Stomach (tissue), 9 donors: Measurements from ENCODE around the gene SCLT1. TPM values are rescaled to one million over a fixed set of nuclear protein-coding genes. Genes with fewer than 3 reads are reported as not detected.

Source experiments
- DNase-seq, 2 donors: peaks; one replicate each; pipeline versions ENCODE4 v3.0.0 to v3.0.0-alpha.2; 2013 to 2019
- H3K27ac ChIP-seq, 5 donors: fragments of 200-600 bp in 4 of 5; sonication (generic) in 4 of 5; one replicate each; pipeline ENCODE4 v1.5.1; 2013 to 2019; ENCODE audit warnings: mild to moderate bottlenecking in 1 of 5, moderate library complexity in 1 of 5
- H3K27me3 ChIP-seq, 3 donors: fragments of 200-600 bp; sonication (generic); one replicate each; pipeline ENCODE4 v1.5.1; 2017 to 2019; ENCODE audit warnings: mixed run types in 1 of 3
- H3K36me3 ChIP-seq, 4 donors: fragments of 200-600 bp; sonication (generic); 1 replicate in 3 of 4; 2 replicates in 1 of 4; pipeline ENCODE4 v1.5.1; 2016 to 2019
- H3K4me1 ChIP-seq, 4 donors: fragments of 200-600 bp; sonication (generic); one replicate each; pipeline ENCODE4 v1.5.1; 2016 to 2019
- H3K4me3 ChIP-seq, 4 donors: fragments of 200-600 bp; sonication (generic) in 3 of 4; one replicate each; pipeline ENCODE4 v1.5.1; 2016 to 2019; ENCODE audit warnings: mild to moderate bottlenecking in 1 of 4
- H3K9me3 ChIP-seq, 4 donors: fragments of 200-600 bp; sonication (generic); one replicate each; pipeline ENCODE4 v1.5.1; 2016 to 2019
- EP300 ChIP-seq: sonication (generic); formaldehyde crosslinking; IDR thresholded peaks from one replicate; pipeline ENCODE4 v1.6.1; 2017; ENCODE audit warnings: antibody characterized with exemption
- POLR2A ChIP-seq, 4 donors: fragments of 450-650 bp; IDR thresholded peaks; one replicate each; pipeline ENCODE4 v1.6.1; 2016; ENCODE audit warnings: antibody characterized with exemption in 4 of 4, control low read depth in 2 of 4, mild to moderate bottlenecking in 1 of 4, moderate library complexity in 1 of 4
- POLR2AphosphoS5 ChIP-seq, 3 donors: sonication (generic); formaldehyde crosslinking; IDR thresholded peaks; one replicate each; pipeline ENCODE4 v1.6.1; 2016; ENCODE audit warnings: antibody characterized with exemption in 3 of 3
- WGBS, 5 donors: extraction: QIAGEN DNeasy Blood & Tissue Kit in 3 of 5; methylation state at CpG; one replicate each; pipeline versions ENCODE4 v1.1.5 to v1.1.7; 2013 to 2018; 5-methylcytosine and 5-hydroxymethylcytosine counted together
- intact Hi-C: fragments of 100-400 bp; cut with DNase I; formaldehyde crosslinking; loops from one replicate; pipeline ENCODE4 v1.15.1; 2023; ENCODE audit warnings: low total_unique reads
- polyA plus RNA-seq, 3 donors: library from polyadenylated mRNA; stranded (reverse); fragments of 200-250 nt; gene quantifications; one replicate each; pipeline ENCODE4 v1.2.3, GENCODE V29; 2013
- total RNA-seq, 5 donors: library from RNA; depleted of rRNA; stranded (reverse); fragments of >200 nt; gene quantifications; one replicate each; pipeline versions ENCODE4 v1.1.0 to v1.2.3, GENCODE V29; 2014 to 2016
- TF ChIP-seq, protein P1 (sequence below), 7 experiments: fragments of 450-650 bp in 4 of 7; fragments of 200-600 bp in 3 of 7; sonication (generic) in 3 of 7; IDR thresholded peaks; one replicate each; pipeline ENCODE4 v1.5.1; 2016 to 2019; ENCODE audit warnings: antibody characterized with exemption in 7 of 7, control low read depth in 2 of 7, mild to moderate bottlenecking in 1 of 7
- donor health status: healthy with polysubstance abuse.
- donor health status: Bipolar disorder and iron deficiency.
- donor health status: healthy.

Gene SCLT1
- total and polyA plus RNA-seq, 8 donors: 2.3 to 49.0 (median 12.9) TPM

DNA sequence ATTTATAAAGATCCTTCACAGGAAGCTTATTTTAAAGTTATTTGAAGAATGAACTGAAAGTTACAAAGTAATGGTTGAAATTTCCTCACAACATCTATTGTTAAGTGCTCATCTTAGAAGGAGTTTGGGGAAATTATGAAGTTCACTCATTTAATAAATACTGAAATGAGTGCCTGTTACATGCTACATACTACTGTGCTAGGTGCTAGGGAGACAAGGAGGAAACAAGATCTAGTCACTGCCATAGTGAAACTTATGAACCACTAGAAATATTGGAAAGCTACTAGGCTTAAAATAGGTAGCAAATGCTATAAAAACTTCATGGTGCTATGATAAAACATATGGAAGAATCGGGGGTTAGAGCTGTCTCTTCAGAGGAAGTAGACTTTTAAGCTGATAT lies 186.8 kb downstream of the SCLT1 start:
- no peak for DNase-seq
- no peak overlapping the region for H3K4me3 ChIP-seq
- WGBS, 5 donors: 78 to 100% (median 89%) methylated on average over 1 of the region's 1 CpG
- no peaks in the 10 kb centered on the region for H3K27me3 ChIP-seq
- TF ChIP-seq, protein P1, sequence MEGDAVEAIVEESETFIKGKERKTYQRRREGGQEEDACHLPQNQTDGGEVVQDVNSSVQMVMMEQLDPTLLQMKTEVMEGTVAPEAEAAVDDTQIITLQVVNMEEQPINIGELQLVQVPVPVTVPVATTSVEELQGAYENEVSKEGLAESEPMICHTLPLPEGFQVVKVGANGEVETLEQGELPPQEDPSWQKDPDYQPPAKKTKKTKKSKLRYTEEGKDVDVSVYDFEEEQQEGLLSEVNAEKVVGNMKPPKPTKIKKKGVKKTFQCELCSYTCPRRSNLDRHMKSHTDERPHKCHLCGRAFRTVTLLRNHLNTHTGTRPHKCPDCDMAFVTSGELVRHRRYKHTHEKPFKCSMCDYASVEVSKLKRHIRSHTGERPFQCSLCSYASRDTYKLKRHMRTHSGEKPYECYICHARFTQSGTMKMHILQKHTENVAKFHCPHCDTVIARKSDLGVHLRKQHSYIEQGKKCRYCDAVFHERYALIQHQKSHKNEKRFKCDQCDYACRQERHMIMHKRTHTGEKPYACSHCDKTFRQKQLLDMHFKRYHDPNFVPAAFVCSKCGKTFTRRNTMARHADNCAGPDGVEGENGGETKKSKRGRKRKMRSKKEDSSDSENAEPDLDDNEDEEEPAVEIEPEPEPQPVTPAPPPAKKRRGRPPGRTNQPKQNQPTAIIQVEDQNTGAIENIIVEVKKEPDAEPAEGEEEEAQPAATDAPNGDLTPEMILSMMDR (IDR thresholded peaks at IDR 0.05): no peak
- TF ChIP-seq POLR2AphosphoS5 (IDR thresholded peaks at IDR 0.05): no peak
- TF ChIP-seq EP300: no peak
- no peak for TF ChIP-seq POLR2A (IDR thresholded peaks at IDR 0.05)
- no peaks in the 10 kb centered on the region for H3K4me1 ChIP-seq
- no peak overlapping the region for H3K27ac ChIP-seq
- no peaks in the 10 kb centered on the region for H3K9me3 ChIP-seq
- intact Hi-C loops: no loop called here
- H3K36me3 ChIP-seq: peaks cover 0 to 5% (median 2%) of the 10 kb centered on the region in 4 donors

DNA sequence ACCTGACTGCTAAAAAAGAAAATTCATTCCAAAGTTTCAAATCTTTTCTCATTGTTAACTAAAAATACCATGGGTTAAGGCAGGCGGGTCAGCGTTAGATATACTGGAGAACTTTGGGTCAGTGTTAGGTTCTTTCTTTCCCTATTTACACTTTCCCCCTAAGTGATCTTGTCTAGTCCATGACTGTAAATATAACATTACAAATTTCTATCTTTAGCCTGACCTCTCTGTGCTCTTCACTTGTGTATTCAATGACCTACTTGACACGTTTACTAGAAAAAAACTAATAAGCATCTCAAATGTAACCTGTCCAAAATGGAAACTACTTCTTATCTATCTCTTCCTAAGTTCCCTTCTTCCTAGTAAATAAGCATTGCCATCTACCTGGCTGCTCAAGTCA lies 188.5 kb downstream of the SCLT1 start:
- H3K4me1 ChIP-seq: no peaks in the 10 kb centered on the region
- no peak overlapping the region for H3K4me3 ChIP-seq
- no peak overlapping the region for H3K27ac ChIP-seq
- H3K36me3 ChIP-seq: peaks cover 0 to 5% (median 2%) of the 10 kb centered on the region in 4 donors
- WGBS, 5 donors: 85 to 93% (median 88%) methylated on average over 3 of the region's 3 CpGs
- TF ChIP-seq POLR2A (IDR thresholded peaks at IDR 0.05) (no peak), EP300 (no peak), POLR2AphosphoS5 (IDR thresholded peaks at IDR 0.05) (no peak)
- TF ChIP-seq, protein P1 (IDR thresholded peaks at IDR 0.05): no peak
- intact Hi-C loops: no loop called here
- DNase-seq: no peak
- H3K9me3 ChIP-seq: no peaks in the 10 kb centered on the region
- H3K27me3 ChIP-seq: no peaks in the 10 kb centered on the region

DNA sequence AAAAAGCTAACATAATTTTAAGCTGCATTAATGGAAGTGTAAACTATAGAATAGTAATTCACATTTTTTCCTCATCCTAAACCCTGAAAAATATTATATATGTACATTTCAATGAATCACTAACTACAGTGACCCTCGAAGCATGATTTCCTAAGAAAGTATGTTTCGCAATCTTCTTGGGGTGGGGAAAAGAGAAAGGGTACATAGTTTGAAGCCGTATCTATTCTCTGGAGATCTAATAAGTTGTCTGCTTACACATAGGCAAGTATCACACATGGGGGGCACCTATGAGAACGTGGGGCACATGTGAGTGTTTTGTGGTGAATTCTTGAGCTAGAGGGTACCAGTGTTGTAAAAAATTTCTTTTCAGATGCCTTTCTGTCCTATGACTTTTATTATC lies 212.7 kb downstream of the SCLT1 start:
- Histone ChIP-seq H3K4me1 (no peaks in the 10 kb centered on the region), H3K9me3 (no peaks in the 10 kb centered on the region), H3K36me3 (peaks cover 0 to 7% (median 3%) of the 10 kb centered on the region in 4 donors), H3K27ac (no peak overlapping the region), H3K27me3 (no peaks in the 10 kb centered on the region), H3K4me3 (no peak overlapping the region)
- WGBS, 5 donors: 77 to 87% (median 82%) methylated on average over 4 of the region's 4 CpGs
- DNase-seq: no peak
- intact Hi-C loops: no loop called here
- TF ChIP-seq, protein P1 (IDR thresholded peaks at IDR 0.05): no peak
- TF ChIP-seq POLR2AphosphoS5 (IDR thresholded peaks at IDR 0.05) (no peak), EP300 (no peak), POLR2A (IDR thresholded peaks at IDR 0.05) (no peak)

DNA sequence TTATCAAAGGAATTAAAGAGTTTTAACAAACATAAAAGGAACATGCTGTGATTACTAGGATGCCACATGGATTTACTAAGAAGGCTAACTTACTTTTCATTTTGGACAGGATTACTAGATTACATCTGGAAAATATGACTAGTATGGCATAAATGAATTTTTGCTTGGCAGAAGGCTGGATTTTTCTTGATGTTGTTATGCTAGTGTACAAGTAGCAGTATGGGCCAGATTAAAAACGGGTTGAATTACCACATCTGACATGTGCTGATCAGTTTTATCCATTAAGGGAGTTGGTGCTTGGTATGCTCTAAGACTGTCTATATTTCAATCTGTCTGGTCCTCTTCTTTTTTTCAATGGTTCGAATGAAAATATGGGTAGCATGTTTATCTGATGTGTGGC lies 213.4 kb downstream of the SCLT1 start:
- intact Hi-C loops: no loop called here
- H3K36me3 ChIP-seq: peaks cover 0 to 13% (median 5%) of the 10 kb centered on the region in 4 donors
- no peaks in the 10 kb centered on the region for H3K9me3 ChIP-seq
- H3K4me3 ChIP-seq: no peak overlapping the region
- 77 to 83% (median 82%) methylated on average over 2 of the region's 2 CpGs for WGBS, 5 donors
- H3K4me1 ChIP-seq: no peaks in the 10 kb centered on the region
- DNase-seq: no peak
- no peaks in the 10 kb centered on the region for H3K27me3 ChIP-seq
- no peak overlapping the region for H3K27ac ChIP-seq
- no peak for TF ChIP-seq POLR2AphosphoS5 (IDR thresholded peaks at IDR 0.05)
- TF ChIP-seq EP300: no peak

DNA sequence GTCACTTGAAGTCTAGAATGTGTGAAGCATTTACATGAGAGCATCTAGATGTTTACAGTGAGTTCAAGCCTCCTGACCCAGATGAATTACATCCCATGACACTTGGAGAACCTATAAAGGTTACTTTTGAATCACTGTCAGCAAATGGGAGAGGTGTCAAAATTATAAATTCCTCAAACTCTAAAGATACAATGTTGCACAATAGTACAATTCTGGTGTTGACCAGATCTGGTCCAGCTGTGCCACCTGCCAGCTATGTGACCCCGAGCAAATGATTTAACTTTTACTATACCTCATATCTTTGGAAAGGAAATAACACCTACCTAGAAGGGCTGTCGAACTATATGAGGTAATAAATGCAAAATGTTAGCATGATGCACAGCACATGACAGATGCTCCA lies 214.1 kb downstream of the SCLT1 start:
- TF ChIP-seq EP300: no peak
- TF ChIP-seq POLR2AphosphoS5 (IDR thresholded peaks at IDR 0.05): no peak
- TF ChIP-seq POLR2A (IDR thresholded peaks at IDR 0.05): no peak
- TF ChIP-seq, protein P1 (IDR thresholded peaks at IDR 0.05): no peak
- no peak overlapping the region for H3K27ac ChIP-seq
- no peak for DNase-seq
- no peak overlapping the region for H3K4me3 ChIP-seq
- H3K4me1 ChIP-seq: no peaks in the 10 kb centered on the region
- 74 to 83% (median 78%) methylated on average over 2 of the region's 2 CpGs for WGBS, 5 donors
- H3K27me3 ChIP-seq: no peaks in the 10 kb centered on the region
- H3K36me3 ChIP-seq: peaks cover 0 to 16% (median 8%) of the 10 kb centered on the region in 4 donors
- H3K9me3 ChIP-seq: no peaks in the 10 kb centered on the region
- intact Hi-C loops: no loop called here
